NCI-H524 (cell line): Measurements from ENCODE around the gene PKD1.

ENCODE experiments used
- DNase-seq, 2 experiments: peaks; one replicate each; lab custom pipeline; 2025; lab: John Stamatoyannopoulos, UW

Gene PKD1

GRCh38 chr16:2170080-2170479 lies 34.4 kb upstream of the PKD1 start:
- no peak for DNase-seq

- DNase-seq: no peak
Observed at GRCh38 chr16:2167068-2167638, 31.5 kb upstream of the PKD1 start.

GRCh38 chr16:2166263-2167067 lies 30.8 kb upstream of the PKD1 start:
- DNase-seq: no peak

GRCh38 chr16:2165861-2166260 lies 30.2 kb upstream of the PKD1 start:
- no peak for DNase-seq

GRCh38 chr16:2163211-2163881 lies 27.6 kb upstream of the PKD1 start:
- no peak for DNase-seq

- no peak for DNase-seq
Observed at GRCh38 chr16:2162676-2163118, 27.0 kb upstream of the PKD1 start.

GRCh38 chr16:2161911-2162310 lies 26.2 kb upstream of the PKD1 start:
- no peak for DNase-seq

- DNase-seq: no peak
Observed at GRCh38 chr16:2160915-2161551, 25.3 kb upstream of the PKD1 start.

- no peak for DNase-seq
Observed at GRCh38 chr16:2159175-2159838, 23.6 kb upstream of the PKD1 start.

- no peak for DNase-seq
Observed at GRCh38 chr16:2158262-2158638, 22.6 kb upstream of the PKD1 start.

GRCh38 chr16:2157480-2158261 lies 22.0 kb upstream of the PKD1 start:
- no peak for DNase-seq

GRCh38 chr16:2156849-2157224 lies 21.1 kb upstream of the PKD1 start:
- DNase-seq: no peak

- peak in 1 of 2 experiments; percentile 22 for DNase-seq
Observed at GRCh38 chr16:2155977-2156848, 20.5 kb upstream of the PKD1 start.

GRCh38 chr16:2155091-2155950 lies 19.6 kb upstream of the PKD1 start, which contains the start of gene TRAF7:
TRAF7 (plus strand) TSS chr16:2155782; CDS start chr16:2163921, 8,139 bp downstream.
- peak; percentile 100 for DNase-seq

GRCh38 chr16:2154533-2155090 lies 18.9 kb upstream of the PKD1 start:
- DNase-seq: peak in 1 of 2 experiments; percentile 45

- DNase-seq: peak in 1 of 2 experiments; percentile 64
Observed at GRCh38 chr16:2152695-2153506, 17.2 kb upstream of the PKD1 start.

- peak in 1 of 2 experiments; percentile 55 for DNase-seq
Observed at GRCh38 chr16:2151188-2152091, 15.7 kb upstream of the PKD1 start.
